HG02885 (cell line): Measurements from ENCODE around the gene SPG11.
"Not testable (repeated sequence)": the region's sequence is repeated elsewhere in the genome, so short reads cannot be mapped to it uniquely, and the experiment has no call there.

Experiments
- ATAC-seq: cut with Tn5 transposase; IDR thresholded peaks from one replicate; pipeline ENCODE4 v1.9.1; 2021; ENCODE audit warnings: mild to moderate bottlenecking; ENCODE audit not compliant: unreplicated experiment, poor library complexity

The SPG11 gene

DNA sequence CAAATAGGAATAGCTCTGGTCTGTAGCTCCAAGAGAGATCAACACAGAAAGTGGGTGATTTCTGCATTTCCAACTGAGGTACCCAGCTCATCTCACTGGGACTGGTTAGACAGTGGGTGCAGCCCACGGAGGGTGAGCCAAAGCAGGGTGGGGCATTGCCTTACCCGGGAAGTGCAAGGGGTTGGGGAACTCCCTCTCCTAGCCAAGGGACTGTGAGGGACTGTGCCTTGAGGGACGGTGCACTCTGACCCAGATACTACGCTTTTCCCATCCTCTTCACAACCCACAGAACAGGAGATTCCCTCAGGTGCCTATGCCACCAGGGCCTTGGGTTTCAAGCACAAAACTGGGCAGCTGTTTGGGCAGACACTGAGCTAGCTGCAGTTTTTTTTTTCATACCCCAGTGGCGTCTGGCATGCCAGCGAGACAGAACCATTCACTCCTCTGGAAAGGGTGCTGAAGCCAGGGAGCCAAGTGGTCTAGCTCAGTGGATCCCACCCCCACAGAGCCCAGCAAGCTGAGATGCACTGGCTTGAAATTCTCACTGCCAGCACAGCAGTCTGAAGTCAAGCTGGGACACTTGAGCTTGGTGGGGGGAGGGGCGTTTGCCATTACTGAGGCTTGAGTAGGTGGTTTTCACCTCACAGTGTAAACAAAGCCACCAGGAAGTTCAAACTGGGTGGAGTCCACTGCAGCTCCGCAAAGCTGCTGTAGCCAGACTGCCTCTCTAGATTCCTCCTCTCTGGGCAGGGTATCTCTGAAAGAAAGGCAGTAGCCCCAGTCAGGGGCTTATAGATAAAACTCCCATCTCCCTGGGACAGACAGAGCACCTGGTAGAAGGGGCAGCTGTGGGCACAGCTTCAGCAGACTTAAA is 19.6 kb upstream of the SPG11 start:
- not testable (repeated sequence) for ATAC-seq

DNA sequence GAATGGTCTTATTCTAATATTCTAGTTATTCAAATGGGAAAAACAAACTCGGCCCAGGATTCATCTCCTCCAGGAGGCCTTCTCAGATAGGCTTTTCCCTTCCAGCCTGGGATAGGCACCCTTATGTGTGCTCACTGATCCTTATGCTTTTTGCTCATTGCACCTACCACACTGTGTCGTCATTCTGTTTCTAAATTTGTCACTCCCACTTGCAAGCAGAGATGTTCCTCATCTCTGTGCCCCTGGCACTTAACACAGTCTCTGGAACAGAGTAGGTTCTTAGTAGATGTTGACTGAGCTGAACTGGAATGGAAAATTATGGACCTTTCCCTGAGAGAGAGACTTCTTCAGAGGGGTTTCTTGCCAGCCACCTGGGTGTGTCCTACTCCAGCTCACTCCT is 18.7 kb upstream of the SPG11 start:
- ATAC-seq: no peak

DNA sequence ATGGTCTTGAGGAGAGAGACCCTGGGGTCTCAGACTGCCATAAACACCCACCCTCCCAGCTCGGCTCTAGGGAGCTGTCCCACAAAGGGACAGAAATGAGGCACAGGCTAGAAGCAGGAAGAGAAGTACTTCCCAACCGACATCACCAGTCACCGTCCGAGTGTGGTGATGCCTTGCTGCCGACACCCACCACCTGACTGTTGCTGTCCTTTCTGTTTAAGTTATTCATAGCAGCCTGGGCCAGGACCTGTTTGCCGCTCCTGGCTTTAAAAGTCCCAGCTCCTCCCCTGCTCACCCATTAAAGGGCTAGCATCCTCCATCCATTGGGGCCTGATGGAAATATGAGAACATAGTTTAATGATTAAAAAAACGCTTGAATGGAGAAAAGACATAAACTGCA is 13.2 kb upstream of the SPG11 start:
- no peak for ATAC-seq

DNA sequence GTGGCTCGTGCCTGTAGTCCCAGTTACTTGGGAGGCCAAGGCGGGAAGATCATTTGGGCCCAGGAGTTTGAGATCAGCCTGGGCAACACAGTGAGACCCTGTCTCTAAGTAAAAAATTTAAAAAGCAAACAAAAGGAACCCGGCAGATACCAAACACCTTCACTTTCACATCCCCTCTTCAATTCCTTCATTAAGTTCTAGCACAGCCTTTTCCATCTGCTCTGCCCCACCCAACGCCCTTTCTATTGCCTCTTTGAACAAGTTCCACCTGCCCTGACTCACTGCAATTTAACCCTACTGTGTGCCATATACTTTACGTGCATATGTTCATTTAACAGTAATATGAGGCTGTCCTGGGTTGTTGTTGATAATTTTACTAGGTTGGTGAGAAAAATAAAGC is 12.4 kb upstream of the SPG11 start:
- no peak for ATAC-seq

DNA sequence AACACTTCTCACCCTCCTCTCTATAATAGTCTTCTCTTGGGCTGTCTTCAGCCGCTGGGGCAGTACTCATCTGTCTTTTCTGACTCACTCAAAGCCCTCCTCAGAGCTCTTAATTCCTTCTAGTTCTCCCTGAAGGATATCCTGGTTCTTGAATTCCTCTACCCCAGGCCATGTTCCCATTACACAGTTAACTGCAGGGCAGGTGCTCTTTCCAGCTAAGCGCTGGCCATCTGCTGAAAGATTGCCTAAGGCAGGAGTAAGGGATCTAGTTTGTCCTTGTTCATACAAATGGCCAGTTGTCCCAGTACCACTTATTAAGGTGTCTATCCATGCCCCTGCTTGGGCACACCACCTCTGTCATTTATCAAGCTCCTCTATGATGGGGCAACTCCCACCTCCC is 10.2 kb upstream of the SPG11 start:
- ATAC-seq: no peak

DNA sequence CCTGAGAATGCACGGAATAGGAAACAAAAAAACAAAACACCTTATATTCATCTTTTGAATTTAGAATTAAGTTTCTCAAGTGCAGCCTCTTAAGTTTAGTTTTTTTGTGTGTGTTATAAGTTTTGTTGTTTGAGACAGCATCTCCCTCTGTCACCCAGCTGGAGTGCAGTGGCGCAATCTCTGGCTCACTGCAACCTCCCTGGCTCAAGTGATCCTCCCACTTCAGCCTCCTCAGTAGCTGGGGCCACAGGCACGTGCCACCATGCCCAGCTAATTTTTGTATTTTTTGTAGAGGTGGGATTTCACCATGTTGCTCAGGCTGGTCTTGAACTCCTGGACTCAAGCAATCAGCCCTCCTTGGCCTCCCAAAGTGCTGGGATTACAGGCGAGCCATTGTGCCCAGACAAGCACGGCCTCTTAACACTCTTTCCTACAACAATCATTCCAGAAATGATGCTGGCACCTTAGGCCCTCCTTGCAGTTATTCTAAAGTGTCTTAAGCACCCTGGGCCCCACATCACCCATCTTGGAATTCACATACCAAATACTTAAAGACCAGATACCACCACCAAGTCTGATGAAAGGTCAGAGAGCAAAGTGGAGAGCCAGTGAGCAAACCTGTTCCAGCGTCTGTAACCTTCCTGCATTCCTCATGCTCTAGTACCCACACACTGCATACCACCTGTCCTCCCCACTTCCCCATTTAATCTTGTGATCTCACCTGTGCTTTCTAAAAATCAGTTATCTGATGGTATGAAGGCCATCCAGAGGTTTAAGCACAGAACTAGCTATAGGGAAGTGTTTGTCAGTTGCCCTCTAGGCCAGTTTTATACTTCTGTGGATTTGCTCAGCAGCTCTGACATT is 6.9 kb upstream of the SPG11 start:
- no peak for ATAC-seq

DNA sequence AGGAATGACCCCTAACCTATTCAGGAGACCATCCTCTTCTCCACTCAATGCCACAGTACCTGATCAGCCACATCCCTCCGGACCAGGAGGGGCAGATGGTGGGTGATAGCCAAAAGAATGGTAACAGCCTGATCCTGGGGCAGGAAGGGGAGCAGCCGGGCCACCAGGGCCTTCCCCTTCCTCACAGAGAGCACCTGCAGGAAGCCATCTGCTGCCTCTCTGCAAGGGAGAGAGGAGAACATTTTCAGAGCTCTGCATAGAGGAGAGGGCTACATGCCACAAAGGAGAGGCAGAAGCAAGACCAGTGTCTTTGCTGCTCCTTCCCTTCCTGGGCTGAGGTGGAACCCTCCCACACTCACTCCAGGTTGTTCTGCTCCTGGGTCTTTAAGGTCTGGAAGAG is 5.5 kb upstream of the SPG11 start:
- no peak for ATAC-seq

DNA sequence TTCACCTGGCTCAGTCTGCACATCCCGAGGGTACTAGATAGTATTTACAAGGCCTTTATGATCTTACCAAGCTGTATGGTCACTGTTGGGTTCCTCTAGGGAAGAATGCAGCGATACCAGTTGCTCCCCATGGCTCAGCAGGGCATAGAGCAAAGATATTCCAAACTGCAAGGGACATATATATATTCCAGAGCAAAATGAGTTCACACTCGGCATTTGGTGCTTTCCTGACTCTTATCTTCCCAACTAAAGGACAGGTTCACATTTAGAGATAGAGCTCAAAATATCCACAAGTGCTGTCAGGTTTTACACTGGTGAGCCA is 3.5 kb upstream of the SPG11 start:
- no peak for ATAC-seq

DNA sequence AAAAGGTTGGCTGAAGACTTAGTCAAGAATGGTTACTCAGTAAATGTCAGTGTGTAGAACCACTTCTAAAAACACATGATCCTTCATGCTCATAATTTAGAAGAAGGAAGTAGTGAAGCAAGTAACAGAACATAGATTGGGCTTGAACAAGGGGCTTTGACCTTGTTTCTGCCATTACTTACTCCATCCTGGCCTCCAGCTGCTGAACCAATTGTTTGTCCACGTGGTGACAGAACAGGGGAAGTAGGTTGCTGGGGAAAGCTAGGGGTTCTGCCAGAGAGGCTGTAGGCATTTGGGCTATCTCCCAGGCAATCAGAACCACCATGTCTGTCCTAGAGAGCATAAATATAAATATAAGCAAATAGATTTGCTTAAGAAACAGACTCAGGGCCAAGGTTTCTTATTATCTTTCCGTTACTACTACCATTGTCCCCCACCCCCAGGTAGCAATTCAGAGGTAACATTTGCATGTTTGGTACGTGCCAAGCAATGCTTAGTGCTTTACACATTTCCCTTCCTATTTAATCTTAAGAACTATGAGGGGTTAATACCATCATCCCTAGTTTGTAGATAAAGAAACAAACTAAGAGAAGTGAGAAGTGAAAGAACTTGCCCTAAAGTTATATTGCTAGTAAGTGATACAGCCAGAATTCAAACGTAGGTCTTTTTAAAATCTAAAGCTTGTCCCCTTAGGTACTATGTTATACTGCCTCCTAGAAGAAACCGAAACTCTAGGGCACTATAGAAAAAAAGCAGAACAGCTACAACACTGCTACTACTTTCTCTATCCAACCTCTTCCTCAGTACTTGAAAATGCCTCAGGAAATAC is 3.0 kb upstream of the SPG11 start:
- ATAC-seq: no peak

DNA sequence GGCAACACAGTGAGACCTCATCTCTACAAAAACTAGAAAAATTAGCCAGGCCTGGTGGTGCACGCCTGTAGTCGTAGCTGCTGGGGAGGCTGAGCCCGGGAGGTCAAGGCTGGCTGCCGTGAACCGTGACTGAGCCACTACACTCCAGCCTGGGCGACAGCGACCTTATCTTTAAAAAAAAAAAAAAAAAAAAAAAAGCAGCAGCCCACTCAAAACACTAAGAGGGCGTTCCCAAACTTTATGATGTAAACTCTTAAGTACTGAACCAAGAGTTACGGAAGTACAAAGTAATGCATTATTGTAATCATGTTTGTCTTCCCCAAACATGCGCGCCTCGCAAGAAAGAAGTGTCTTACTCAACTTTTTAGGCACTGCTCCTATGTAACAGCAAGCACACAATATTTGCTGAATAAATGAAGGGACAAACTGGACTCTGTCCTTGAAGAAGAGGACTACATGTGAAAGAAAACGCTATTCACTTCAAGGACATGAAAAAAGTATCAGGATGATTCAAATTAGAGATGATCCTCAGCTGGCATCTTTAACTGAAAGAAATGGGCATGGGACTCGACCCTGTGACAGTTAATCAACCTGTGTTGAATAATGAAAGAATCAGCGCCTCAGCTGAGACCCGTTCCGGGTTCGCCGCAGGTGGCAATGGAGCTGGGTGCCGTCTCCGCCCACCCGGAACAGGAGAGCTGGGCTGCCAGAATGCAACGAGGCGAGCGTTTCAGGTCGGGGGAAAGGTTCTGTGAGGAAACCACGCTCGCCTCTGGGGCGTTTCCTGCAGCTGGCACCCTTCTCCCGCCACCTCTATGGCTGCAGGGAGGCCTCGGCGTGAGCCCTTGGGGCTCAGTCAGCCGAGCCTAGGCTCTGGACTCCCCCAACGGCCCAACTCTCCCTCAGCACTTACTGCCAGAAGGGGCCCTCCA is 718 bp downstream of the SPG11 start:
- ATAC-seq: peak; percentile 45

DNA sequence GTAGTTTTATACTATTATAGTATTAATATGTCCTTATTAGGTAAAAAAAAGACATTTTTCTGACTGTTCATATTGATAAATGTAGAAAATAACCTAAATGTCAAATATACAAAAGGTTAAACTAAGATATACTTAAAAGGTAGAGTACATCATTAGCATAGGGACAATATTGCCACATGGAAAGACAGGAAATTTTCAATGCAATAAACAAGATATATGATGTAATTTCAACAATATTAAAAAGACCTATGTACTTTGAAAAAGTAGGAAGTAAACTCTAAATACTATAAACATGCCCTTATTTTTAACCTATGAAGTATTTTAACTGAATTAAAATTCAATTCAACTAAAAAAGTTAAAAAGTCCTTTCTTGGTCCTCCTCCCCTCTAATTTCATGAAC is 1.9 kb downstream of the SPG11 start:
- ATAC-seq: no peak

DNA sequence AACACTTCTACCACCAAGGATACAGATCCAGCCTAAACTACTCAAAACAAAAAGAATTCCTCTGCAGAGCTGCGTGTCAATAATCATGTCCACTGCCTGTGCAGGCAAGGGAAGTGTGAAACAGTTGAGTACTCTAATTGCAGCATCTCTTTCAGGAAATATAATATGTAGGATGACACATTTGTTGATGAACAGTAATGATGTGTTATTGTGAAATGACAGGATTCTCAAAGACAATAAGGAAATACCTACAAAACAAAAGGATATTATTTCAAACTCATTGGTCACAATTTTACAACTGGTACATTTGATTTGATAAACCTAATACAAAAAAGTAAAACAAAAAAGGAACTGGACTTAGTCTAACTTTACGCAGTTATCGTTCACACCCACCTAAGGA is 4.4 kb downstream of the SPG11 start:
- ATAC-seq: no peak

DNA sequence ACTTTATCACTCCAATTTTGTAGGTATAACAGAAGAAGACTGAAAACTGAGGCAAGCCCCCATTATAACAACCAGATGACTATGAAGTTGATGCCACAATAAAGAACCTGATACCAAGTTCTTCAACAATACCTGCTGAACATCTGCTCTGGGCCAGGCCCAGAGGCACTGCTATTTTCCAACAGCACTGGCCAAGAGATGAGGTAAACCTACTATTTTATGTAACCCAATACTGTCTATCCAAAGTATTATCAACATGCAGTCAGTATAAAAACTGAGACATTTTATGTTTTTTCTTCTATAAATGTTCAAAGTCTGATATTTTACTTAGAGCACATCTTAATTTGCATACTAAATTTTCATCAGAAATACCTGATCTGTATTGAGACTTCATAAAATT is 6.1 kb downstream of the SPG11 start:
- no peak for ATAC-seq

DNA sequence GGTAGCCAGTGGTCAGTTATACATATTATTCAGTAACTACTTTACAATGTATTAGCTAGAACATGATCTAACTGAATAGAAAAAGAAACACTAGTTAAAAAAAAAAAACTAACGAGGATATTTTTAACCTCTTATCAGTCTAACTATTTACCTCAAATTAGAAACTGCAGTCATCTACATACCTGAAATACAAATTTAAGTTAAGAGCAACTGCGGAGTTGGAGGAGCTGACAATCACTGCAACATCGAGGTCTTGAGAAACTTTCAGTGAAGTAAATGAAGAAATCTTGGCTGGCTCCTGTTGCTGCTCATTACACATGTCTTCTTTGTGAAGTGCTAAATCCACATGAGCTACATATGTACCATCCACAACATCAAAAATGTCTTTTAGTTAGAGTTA is 6.5 kb downstream of the SPG11 start:
- ATAC-seq: no peak

DNA sequence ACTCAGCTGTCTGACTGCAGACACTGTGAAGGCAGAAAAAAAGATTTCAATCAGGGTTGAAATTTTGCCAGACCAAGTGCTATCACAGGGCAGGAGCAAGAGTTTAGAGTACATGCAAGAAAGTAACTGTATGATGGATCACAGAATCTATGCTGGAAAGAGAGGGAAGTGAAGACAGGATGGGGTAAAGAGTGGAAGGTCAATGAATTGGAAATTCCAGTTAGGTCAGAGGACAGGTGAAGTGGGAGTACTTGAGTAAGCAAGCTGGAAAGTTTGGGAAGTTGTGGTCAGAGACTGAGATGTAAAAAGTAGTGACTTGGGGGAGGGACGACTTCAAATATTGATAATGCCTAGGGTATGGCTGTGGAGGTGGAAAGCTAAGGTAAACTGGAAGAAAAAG is 7.2 kb downstream of the SPG11 start:
- ATAC-seq: no peak

DNA sequence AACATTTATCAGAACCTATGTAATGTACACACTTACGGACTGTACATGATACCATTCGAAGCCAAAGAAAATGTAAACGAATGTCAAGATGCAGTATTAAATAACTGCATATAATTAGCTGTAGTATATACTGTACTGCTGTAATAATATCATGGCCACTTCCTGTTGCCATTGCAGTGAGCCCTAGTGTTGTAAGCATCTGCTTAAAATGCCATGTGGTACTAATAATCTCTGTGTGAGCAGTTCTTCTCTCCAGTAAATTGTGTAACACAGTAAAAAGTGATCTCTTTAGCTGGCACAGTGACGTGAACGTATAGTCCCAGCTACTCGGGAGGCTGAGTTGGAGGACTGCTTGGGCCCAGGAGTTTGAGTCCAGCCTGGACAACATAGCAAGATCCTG is 8.6 kb downstream of the SPG11 start:
- ATAC-seq: no peak

DNA sequence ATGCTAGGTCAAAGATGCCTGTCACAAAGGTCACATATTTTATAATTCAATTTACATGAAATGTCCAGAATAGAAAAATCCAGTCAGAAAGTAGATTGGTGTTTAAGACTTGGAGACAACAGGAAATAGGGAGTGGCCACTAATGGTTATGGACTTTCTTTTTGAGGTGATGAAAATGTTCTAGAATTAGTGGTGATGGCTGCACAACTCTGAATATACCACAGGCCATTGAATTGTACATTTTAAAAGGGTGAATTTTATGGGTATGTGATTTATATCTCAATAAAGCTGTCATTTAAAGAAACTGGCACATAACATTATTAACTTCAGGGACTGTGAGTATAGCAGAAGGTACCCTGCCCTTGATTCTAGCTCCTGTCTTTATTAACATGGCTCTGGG is 15.8 kb downstream of the SPG11 start:
- ATAC-seq: no peak

DNA sequence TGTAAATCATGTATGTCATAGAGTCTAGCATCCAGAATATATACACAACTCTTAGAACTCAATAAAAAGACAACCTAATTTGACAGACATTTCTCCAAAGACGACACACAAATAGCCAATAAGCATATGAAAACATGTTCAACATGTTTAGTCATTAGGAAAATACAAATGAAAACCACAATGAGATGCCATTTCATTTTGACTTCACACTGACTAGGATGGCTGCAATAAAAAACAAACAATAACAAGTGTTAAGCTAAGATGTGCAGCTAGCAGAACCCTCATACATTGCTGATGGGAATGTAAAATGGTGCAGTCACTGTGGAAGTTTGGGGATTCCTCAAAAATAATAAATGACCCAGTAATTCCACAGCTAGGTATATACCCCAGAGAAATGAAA is 16.4 kb downstream of the SPG11 start:
- no peak for ATAC-seq

DNA sequence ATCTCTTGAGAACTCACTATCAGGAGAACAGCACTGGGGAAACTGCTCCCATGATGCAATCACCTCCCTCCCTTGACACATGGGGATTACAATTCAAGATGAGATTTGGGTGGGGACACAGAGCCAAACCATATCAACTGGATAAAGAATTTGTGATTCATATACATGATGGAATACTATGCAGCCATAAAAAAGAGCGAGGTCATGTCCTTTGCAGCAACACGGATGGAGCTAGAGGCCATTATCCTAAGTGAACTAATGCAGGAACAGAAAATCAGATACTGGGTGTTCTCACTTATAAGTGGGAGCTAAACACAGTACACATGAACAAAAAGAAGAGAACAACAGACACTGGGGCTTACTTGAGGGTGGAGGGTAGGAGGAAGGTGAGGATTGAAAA is 17.0 kb downstream of the SPG11 start:
- ATAC-seq: no peak

DNA sequence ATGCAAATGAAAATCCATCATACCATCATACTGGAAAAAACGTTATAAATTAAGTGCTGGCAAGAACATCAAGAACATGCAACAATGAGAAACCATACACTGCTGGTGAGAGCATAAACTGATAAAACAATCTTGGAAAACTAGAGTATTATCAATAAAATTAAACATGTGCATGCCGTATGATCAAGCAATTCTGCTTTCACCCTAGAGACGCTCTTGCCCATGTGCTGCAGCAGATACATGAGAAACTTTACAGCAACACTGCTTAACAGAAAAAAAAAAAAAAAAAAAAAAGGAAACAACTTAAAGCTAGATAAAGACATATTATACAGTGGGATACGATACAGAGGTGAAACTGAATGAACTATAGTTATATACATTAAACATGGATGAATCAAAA is 21.8 kb downstream of the SPG11 start:
- ATAC-seq: no peak
